ENCODE results near the gene FGD2.

GRCh38 chr6:37056439-37057127 is 51.1 kb downstream of the FGD2 start:
- TF ChIP-seq CTCF (IDR thresholded peaks at IDR 0.05; ENCODE audit: insufficient read depth, low read length, poor library complexity, severe bottlenecking) (no peak), EZH2phosphoT487 (conservative IDR thresholded peaks at IDR 0.05; ENCODE audit: low read length) (no peak)
